DMS 273 treated with DMSO at 0.1 percent for 48 hours (cell line): ENCODE results near the gene NDN.
"Not testable (repeated sequence)": the region's sequence is repeated elsewhere in the genome, so short reads cannot be mapped to it uniquely, and the experiment has no call there.

Experiments used
- DNase-seq: peaks from one replicate; lab custom pipeline; 2025; lab: John Stamatoyannopoulos, UW

NDN gene

GRCh38 chr15:23687143-23687470, at the start of gene NDN:
TSS of gene NDN (minus strand) at chr15:23687305. CDS start at chr15:23687217, 88 bp downstream.
- DNase-seq = no peak

- no peak for DNase-seq
Observed at GRCh38 chr15:23736033-23736673, 49.0 kb upstream of the NDN start.

- no peak for DNase-seq
Observed at GRCh38 chr15:23734862-23735261, 47.8 kb upstream of the NDN start.

GRCh38 chr15:23713874-23714656, 27.0 kb upstream of the NDN start:
- not testable (repeated sequence) for DNase-seq

GRCh38 chr15:23708332-23708731, 21.2 kb upstream of the NDN start:
- DNase-seq = no peak

- DNase-seq = no peak
Observed at GRCh38 chr15:23695282-23695681, 8.2 kb upstream of the NDN start.

GRCh38 chr15:23694592-23694991, 7.5 kb upstream of the NDN start:
- DNase-seq = no peak

- DNase-seq = peak; percentile 11
Observed at GRCh38 chr15:23690450-23690852, 3.3 kb upstream of the NDN start.

- no peak for DNase-seq
Observed at GRCh38 chr15:23690015-23690414, 2.9 kb upstream of the NDN start.

- no peak for DNase-seq
Observed at GRCh38 chr15:23686466-23687142, 501 bp downstream of the NDN start.

- DNase-seq = no peak
Observed at GRCh38 chr15:23671481-23671880, 15.6 kb downstream of the NDN start.

GRCh38 chr15:23670970-23671369, 16.1 kb downstream of the NDN start:
- no peak for DNase-seq

GRCh38 chr15:23663232-23663631, 23.9 kb downstream of the NDN start:
- DNase-seq = no peak

- DNase-seq = no peak
Observed at GRCh38 chr15:23648920-23649515, 38.1 kb downstream of the NDN start.

GRCh38 chr15:23647421-23648370, 39.4 kb downstream of the NDN start, which contains the start of gene MAGEL2:
TSS of gene MAGEL2 (minus strand) at chr15:23647867. CDS start at chr15:23647742, 125 bp downstream.
- no peak for DNase-seq

GRCh38 chr15:23647001-23647295, 40.2 kb downstream of the NDN start:
- no peak for DNase-seq

- DNase-seq = no peak
Observed at GRCh38 chr15:23646165-23647000, 40.7 kb downstream of the NDN start.

- DNase-seq = no peak
Observed at GRCh38 chr15:23645371-23646164, 41.5 kb downstream of the NDN start.

GRCh38 chr15:23644829-23645228, 42.3 kb downstream of the NDN start:
- DNase-seq = no peak
